ENCODE data around the gene VPS13C.

Gene VPS13C

GRCh38 chr15:62035256-62035924 lies 24.9 kb downstream of the VPS13C start:
- H3K27me3 ChIP-seq (ENCODE audit: control insufficient read depth, low read length): no peaks in the 10 kb centered on the region
- no peak overlapping the region for H3K4me2 ChIP-seq (ENCODE audit: low read length)

GRCh38 chr15:62027916-62028315 lies 32.3 kb downstream of the VPS13C start:
- Histone ChIP-seq H3K9me3 (ENCODE audit: control insufficient read depth, insufficient read depth, low read length) (no peaks in the 10 kb centered on the region), H3K4me2 (ENCODE audit: low read length) (0 out of 2 replicates have a peak overlapping the region, but pooled peaks have one; percentile 15), H3K27ac (ENCODE audit: low read depth, low read length) (no peak overlapping the region), H3F3A (ENCODE audit: control insufficient read depth, insufficient read depth) (peaks cover 2% of the 10 kb centered on the region; the same call in 1 of the 2 replicates), H3K27me3 (ENCODE audit: control insufficient read depth, low read length) (no peaks in the 10 kb centered on the region), H3K79me2 (ENCODE audit: control insufficient read depth, low read length) (no peaks in the 10 kb centered on the region), H3K9me2 (replicated peaks; ENCODE audit: control insufficient read depth, low read length) (no peaks in the 10 kb centered on the region), H3K36me3 (ENCODE audit: control insufficient read depth, low read length) (peaks cover 17% of the 10 kb centered on the region), H3K4me3 (ENCODE audit: low read length) (no peak overlapping the region), H4K20me1 (ENCODE audit: control insufficient read depth, insufficient read depth, low read depth, low read length) (no peaks in the 10 kb centered on the region), H3K4me1 (ENCODE audit: control insufficient read depth, low read length) (peaks cover 15% of the 10 kb centered on the region)
- TF ChIP-seq CTCF (IDR thresholded peaks at IDR 0.05; ENCODE audit: low read depth, low read length, poor library complexity, severe bottlenecking) (no peak), EZH2phosphoT487 (IDR thresholded peaks at IDR 0.05; ENCODE audit: borderline replicate concordance, low read length) (no peak)

More at GRCh38 chr15:62035256-62035924, 24.9 kb downstream of the VPS13C start:
- H3K36me3 ChIP-seq (ENCODE audit: control insufficient read depth, low read length): peaks cover 17% of the 10 kb centered on the region
- H3F3A ChIP-seq (ENCODE audit: control insufficient read depth, insufficient read depth): no peaks in the 10 kb centered on the region
- no peak for TF ChIP-seq CTCF (IDR thresholded peaks at IDR 0.05; ENCODE audit: low read depth, low read length, poor library complexity, severe bottlenecking)
- TF ChIP-seq EZH2phosphoT487 (IDR thresholded peaks at IDR 0.05; ENCODE audit: borderline replicate concordance, low read length): no peak
- no peak overlapping the region for H3K4me3 ChIP-seq (ENCODE audit: low read length)
- no peaks in the 10 kb centered on the region for H3K4me1 ChIP-seq (ENCODE audit: control insufficient read depth, low read length)
- no peaks in the 10 kb centered on the region for H3K79me2 ChIP-seq (ENCODE audit: control insufficient read depth, low read length)
- no peaks in the 10 kb centered on the region for H3K9me3 ChIP-seq (ENCODE audit: control insufficient read depth, insufficient read depth, low read length)
- H3K27ac ChIP-seq (ENCODE audit: low read depth, low read length): no peak overlapping the region
- H3K9me2 ChIP-seq (replicated peaks; ENCODE audit: control insufficient read depth, low read length): no peaks in the 10 kb centered on the region
- H4K20me1 ChIP-seq (ENCODE audit: control insufficient read depth, insufficient read depth, low read depth, low read length): no peaks in the 10 kb centered on the region

DNA sequence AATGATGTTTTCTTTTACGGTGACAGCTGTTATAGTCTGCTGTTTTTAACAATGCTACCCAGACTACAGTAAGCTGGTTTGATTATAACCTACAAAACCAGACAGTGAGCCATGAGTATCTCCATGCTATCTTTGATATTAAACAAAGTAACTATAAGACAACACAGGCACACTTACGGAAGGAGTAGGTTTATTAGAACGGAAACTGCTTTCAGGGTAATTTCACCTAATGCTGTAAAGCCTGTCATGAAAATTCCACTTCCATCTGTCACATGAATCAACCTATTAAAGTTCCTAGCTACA lies 33.0 kb downstream of the VPS13C start:
- TF ChIP-seq EZH2phosphoT487 (IDR thresholded peaks at IDR 0.05; ENCODE audit: borderline replicate concordance, low read length): no peak
- TF ChIP-seq CTCF (IDR thresholded peaks at IDR 0.05; ENCODE audit: low read depth, low read length, poor library complexity, severe bottlenecking): no peak
- no peaks in the 10 kb centered on the region for H3K9me2 ChIP-seq (replicated peaks; ENCODE audit: control insufficient read depth, low read length)
- H3K27ac ChIP-seq (ENCODE audit: low read depth, low read length): 0 out of 2 replicates have a peak overlapping the region, but pooled peaks have one; percentile 1
- H3K27me3 ChIP-seq (ENCODE audit: control insufficient read depth, low read length): no peaks in the 10 kb centered on the region
- peaks cover 15% of the 10 kb centered on the region for H3K4me1 ChIP-seq (ENCODE audit: control insufficient read depth, low read length)
- H3F3A ChIP-seq (ENCODE audit: control insufficient read depth, insufficient read depth): peaks cover 2% of the 10 kb centered on the region; the same call in 1 of the 2 replicates
- H4K20me1 ChIP-seq (ENCODE audit: control insufficient read depth, insufficient read depth, low read depth, low read length): no peaks in the 10 kb centered on the region
- no peaks in the 10 kb centered on the region for H3K79me2 ChIP-seq (ENCODE audit: control insufficient read depth, low read length)
- no peaks in the 10 kb centered on the region for H3K9me3 ChIP-seq (ENCODE audit: control insufficient read depth, insufficient read depth, low read length)
- H3K4me2 ChIP-seq (ENCODE audit: low read length): peak overlapping the region; percentile 34
- peaks cover 20% of the 10 kb centered on the region for H3K36me3 ChIP-seq (ENCODE audit: control insufficient read depth, low read length)
- no peak overlapping the region for H3K4me3 ChIP-seq (ENCODE audit: low read length)
